AG20443 (cell line): ENCODE data around the gene ADAMTSL2.

Experiments
- DNase-seq: peaks from one replicate; pipeline ENCODE4 v3.0.0; 2012; ENCODE audit warnings: low spot score, mixed read lengths

The ADAMTSL2 gene

DNA sequence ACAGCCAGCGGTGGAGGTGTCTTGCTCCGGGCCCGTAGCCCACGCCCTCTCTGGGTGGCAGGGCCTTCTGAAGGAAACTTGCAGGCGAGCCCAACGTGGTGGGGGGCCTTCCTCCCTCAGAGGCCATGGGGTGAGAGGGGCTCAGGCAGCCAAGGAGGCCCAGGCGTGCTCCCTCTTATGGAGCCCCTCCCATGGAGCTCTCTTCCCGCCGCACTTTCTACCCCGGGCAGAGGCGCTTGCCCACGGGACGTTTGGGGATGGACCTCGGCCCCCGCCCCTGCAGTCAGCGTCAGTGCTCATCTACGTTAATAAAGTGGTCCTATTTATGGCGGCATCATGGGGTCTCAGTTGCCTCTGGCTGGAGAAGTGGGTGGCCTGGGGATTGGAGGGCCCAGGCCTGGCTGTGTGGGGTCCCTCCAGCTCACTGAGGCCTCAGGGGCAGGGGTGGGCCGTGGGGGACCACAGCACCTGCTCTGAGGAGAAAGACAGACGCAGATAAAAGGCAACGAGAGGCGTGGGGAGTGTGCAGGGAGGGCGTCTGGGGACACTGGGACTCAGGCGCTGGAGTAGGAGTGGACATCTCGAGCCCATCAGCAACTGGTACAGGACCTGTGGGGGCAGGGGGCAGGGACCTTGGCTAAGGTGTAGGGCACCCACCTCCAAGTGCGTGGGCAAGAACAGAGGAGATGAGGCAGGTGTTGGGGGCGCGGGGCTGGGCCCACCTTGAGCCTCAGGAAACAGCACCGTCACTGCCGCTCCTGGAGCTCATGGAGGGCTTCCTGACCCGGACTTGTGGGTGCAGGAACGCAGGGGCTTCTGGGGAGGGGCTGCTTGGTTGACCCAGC lies 40.9 kb downstream of the ADAMTSL2 start:
- DNase-seq: no peak

DNA sequence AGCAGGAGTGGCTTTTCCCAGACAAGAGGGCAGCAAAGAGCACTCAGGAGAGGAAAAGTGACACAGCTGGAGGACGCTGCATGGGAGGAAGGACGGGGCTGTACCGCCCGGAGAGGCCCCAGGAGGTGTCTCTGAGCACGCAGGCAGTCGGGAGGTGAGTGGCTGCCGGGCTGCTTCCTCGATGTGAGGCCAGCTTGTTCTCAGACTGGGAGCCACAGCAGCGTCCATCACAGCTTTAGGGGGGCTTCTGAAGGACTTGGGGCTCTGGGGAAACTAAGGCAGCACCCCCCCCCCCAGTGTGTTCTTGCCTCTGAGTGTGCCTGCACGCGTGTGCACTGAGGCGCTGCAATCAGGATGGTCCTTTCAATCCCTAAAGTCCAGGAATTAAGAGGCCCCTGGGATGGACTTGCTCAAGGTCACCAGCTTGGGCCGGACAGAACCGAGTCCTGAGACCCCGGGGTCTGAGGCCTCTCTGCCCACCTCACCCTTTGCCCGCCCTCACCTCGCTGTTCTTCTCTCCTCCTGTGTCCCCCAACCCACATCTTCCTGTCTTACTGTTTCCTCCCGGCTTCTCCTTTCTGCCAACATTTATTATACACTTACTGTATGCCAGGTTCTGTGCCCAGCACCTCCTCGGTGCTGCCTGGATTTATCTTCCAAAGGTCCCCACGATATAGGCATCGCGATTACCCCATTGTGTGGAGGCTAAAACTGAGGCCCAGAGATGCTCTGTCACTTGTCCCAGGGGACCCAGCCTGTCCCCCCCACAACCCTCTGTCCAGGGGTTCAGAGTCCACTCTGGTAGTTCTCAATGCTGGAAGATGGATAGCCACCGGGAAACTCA lies 41.7 kb downstream of the ADAMTSL2 start:
- no peak for DNase-seq

DNA sequence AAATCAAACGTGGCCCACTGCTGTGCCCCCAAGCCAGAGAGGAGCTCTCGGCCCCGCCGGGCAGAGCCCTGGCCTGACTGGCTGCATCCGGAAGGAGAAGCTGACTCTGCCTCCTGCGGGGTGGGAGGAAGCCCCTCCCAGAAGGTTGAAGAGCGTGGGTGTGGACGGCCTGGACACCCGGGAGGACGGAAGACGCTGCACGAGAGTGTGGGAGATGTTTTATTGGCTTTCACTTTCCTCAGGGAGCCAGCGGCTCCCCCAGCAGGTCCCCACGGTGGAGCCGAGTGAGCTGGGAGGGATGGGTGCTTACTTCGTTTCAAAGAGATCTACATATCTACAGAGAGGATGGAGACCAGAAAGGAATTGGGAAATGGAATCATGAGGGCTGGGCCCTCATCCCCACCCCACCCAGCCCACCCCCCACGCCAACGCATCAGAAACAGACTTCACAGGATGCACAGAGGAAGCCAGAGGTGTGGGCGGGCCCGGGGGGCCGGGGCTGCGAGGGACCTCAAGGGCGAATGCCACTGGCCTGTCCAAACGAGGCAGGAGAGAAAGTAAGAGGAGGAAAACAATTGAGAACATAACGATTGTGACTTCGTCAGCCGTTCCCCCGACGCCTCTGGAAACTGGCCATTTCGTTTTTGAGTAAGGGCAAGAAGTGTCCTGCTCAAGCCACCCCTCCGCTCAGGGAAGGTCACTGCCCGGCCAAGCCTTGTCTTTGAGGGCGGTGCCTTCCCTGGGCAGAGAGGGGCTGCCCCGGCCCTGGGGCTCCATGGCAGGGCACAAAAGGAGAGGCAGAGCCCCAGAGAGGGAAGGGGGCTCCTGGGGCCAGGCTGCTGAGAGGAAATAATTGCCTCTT lies 42.6 kb downstream of the ADAMTSL2 start:
- no peak for DNase-seq

DNA sequence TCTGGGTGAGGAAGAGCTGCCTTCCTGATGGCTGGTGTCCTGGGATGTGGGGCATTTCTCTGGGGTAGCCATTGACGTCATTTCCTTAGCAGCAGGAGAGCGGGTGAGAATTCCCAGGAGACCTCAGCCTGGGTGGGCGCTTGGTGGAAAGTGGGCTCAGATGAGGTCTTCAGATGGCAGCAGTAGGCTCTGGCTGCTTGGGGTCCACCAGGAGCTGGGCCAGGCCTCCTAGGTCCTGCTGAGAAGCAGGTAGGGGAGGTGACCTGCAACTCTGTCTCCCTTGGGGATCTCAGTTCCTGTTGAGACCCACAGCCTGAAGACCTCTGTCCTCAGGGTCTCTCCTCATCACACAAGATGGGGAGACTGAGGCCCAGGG lies 43.2 kb downstream of the ADAMTSL2 start:
- DNase-seq: no peak

DNA sequence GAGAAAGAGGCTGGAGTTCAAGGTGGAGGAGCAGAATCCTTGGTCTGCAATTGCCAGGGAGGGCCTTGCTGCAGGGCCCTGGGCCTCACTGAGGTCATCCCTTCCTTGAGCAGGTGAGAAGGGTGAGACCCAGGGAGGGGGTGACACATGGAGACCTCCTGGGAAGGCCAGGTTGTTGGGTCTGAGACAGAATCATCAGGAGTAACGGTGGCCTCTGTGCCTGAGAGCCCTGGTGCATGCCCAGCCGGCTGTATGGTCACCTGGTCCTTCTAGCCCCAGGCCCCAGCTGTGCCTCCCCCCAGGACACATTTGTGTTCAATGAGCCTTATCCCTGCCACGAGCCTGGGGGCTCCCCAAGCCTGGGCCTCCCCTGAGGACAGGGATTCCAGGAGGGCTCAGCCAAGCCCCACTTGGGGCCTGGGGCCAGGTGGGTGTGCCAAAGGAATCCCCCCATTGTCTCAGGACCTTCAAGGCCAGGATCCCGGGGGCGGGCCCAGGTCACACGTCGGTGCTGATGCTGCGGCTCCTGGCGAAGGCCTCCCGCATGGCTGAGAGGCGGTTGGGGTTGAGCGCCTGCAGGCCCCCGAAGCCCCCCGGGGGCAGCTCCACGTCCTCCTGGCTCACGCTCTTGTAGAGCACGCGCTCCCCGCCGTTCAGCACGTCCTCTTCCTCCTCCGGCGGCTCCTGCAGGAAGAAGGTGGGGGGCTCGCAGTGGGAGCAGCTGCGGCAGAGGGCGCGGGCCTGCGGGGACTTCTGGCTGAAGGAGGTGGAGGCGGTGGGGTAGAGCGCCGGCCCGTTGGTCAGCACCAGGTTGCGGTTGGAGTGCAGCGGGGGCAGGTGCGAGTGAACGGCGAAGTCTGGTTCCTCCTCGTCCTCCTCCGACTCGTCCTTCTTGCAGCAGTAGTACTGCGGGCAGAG lies 44.3 kb downstream of the ADAMTSL2 start:
- no peak for DNase-seq

DNA sequence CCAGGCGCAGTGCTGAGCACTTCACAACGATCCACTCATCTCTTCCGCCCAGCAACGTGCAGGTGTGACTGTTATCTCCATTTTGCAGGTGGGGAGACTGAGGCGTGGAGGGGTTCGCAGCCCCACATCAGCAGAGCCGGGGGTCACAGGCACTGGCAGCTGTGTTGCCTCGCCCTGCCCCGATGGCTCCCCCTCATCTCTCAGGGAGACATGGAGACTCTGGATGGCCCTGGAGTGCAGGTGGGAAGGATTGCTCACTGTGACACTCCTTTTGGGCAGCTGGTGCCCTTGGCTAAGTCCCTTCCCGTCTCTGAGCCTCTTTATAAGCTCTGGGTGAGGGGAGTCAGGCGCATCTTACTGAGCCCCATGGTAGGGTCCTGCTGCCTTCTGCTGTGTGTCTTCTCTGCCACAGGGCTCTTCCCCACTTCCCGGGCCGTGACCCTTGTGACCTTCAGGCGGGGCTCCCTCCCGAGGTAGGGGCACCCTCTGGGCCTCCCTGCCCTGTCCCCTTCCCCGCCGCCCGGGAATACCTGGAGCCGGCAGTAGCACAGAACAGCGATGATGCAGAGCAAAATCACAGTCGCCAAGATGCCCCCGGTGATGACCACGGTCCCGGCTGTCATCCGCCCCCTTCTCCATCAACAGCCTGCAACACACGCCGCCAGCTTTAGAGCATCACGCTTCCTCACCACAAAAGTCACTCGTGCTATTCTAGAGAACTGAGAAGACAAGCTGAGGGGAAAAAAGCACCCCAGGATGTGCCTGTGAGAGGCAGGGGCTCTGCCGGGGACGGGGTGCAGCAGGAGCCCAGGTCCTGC lies 45.3 kb downstream of the ADAMTSL2 start:
- DNase-seq: no peak

DNA sequence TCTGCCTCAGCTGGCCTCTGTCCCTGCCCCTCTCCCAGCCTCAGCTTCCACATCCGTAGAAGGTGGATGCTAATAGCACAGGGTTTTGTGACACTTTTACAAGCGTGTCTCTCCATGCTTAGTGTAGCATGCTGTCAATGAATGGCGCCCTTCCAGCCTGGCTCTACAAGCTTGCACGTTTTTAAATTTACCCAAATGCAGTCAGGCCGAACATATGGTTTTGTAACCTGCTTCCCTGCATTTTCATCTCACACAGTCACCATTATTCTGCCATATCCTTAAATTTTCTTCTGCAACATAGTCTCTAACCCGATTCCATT lies 45.9 kb downstream of the ADAMTSL2 start:
- no peak for DNase-seq

DNA sequence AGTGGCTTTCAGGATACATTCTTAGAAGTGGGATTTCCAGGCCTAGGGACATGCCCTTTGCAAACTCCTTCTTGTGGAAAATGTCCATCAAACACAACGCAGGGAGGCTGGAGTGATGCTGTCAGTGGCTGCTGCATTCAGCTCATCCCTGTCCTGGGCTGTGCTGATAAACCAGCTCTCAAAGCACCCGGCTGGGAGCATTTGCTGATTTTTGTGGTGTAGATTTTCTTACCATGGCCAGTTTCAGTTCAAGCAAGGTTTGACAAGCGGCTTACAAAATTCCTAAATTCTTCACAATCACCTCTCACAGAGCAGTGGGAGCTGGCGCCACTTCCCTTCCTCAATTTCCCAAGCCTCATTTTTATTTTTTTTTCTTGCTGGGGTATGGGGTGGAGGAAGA lies 46.5 kb downstream of the ADAMTSL2 start:
- no peak for DNase-seq

DNA sequence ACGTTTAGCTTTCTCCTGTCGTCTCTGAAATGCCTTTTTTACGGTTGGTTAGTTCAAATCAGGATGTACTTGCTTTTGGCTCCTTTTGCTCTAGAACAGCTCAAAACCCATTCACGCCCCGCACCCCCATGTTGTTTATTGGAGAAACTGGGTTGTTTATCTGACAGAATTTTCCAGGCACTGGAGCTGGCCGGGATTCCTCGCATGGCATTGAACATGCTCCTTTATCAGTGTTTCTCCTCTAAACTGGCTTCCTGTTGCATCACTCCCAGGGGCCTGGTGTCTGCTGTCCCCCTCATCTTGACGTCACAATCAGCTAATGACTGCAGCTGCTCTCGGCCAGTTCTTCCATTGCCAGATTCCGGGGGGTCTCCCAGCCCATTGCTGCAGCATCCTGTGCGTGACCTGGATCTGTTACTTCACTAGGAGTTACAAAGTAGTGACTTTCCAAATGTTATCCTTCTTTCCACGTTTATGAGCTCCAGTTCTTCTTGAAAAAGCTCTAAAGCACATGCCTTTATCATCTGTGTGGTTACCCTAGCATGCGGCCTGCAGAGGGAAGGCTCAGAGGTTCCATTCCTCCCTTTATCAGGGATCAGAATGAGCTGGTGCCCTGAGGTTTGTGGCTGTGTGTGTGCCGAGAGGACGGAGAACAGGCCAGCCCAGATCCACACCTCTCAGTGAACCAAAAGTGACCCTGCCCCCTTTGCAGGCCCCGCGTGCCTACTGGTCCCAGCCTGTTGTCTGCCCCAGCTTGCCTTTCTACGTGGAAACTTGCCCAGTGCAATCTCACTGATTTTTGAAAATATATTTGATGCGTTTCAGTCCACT lies 47.2 kb downstream of the ADAMTSL2 start:
- no peak for DNase-seq

DNA sequence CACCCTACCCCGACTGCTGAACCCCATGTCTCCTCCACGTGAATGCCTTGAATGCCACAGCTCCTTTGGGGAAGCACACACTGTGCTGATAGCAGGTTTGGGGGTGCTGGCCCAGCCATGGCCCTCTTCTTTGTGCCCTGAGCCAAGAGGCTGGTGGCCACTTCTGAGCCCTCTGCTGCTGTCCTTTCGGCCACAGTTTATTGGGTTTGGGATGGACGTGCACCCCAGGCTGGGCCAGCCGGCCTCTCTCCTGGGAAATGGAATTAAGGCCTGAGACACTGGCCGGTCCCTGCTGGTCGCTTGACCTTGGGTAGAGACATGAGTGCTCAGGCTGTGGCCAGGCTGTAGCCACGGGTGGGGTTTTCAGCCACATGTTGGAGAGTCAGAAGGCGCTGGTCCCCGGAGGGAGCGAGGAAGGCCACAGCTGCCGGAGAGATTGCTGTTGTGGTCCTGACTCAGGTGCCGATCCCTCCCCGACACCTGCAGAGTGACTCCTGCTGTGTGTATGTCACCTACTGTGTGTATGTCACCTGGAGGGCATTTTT lies 48.1 kb downstream of the ADAMTSL2 start:
- no peak for DNase-seq

DNA sequence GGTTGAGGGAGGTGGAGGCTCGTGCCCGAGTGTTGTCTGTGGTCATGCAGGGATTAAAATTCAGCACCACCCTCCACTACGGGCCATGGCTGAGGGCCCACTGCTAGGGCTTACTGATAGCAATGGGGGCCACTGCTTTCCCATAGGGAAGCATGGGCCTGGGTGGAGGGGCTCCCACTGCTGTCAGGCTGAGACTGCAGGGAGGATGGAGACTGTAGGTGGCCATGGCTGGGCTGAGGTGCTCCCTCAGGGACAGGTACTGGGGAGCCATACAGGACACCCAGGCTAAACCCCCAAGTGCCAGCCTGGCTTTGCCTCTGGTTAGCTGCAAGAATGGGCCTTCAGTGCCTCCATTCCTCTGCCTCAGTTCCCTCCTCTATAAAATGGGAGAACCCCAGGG lies 48.6 kb downstream of the ADAMTSL2 start:
- no peak for DNase-seq

DNA sequence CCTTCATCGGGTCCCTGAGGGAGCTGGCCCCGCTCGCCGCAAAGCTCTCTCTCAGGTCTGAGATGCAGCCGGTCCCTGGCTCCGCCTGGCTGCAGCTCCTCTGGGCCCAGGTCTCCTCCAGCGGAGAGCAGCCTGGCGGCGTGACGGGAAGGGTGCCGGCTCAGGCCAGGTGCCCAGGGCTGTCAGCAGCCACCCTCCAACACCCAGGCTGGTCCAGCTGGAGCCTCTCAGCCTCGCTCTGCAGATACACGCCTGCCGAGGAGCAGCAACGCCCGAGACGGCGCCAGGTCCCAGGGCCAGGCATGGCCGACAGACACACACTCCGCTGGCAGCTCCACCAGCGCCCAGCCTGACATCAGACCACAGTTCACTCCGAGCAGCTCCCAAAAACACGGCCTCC lies 49.1 kb downstream of the ADAMTSL2 start:
- no peak for DNase-seq

DNA sequence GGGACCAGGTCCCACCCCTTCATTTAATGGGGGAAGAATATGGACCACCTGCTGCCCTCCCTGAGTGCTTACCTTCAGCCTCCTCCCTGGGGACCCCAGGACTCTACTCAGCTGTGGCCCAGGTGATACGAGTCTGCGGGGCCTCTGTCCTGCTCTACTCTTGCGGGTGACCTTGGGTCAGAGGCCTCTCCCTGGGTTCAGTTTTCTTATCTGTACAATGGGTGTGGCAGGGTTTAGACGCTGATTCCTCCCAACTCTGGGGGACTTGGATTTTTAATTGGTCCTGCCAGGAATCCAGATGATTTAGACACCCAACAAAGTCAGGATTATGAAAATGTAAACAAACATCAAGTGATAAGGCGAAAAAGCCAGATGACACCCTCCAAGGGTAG lies 49.7 kb downstream of the ADAMTSL2 start:
- DNase-seq: no peak

DNA sequence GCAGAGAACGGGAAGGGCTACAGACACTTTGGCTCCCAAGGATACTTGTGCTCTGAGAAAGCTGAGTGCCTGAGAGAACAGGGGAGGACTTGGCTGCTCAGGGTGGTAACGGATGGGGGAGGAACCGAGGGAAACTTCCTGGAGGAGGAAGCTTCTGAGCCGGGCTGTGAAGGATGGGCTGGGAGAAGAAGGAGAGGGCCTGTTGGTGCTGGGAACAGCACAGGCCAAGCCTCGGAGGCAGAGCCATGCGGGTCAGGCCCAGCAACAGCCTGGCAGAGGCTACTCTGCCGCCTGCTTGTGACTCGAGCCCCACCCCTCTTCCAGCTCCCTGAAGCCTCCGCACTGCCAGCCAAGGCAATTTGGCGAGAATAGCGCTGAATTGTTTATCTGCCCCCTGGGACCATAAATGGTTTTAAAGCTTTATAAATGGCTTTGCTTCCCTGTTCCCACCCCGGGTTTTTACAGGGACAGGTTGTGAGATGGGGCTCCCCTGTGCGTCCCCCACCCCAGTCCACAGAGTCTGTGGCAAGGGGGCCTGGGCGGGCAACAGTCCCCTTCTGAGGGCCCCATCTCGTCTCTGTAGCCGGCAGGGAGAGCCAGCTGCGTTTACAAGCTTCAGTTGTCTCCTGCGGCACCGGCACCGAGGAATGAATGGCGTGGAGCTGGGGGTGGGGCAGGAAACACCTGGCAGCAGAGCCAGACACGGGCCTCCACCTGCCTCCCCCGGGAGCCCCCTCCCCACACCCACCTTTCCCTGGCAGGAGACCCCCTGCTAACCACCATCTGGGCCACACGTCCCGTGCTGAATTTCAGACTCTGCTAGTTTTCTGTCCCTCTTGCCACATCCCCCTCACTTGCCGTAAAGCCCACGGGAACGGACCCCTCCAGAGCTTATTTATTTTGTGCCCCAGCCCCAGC lies 50.3 kb downstream of the ADAMTSL2 start:
- no peak for DNase-seq

DNA sequence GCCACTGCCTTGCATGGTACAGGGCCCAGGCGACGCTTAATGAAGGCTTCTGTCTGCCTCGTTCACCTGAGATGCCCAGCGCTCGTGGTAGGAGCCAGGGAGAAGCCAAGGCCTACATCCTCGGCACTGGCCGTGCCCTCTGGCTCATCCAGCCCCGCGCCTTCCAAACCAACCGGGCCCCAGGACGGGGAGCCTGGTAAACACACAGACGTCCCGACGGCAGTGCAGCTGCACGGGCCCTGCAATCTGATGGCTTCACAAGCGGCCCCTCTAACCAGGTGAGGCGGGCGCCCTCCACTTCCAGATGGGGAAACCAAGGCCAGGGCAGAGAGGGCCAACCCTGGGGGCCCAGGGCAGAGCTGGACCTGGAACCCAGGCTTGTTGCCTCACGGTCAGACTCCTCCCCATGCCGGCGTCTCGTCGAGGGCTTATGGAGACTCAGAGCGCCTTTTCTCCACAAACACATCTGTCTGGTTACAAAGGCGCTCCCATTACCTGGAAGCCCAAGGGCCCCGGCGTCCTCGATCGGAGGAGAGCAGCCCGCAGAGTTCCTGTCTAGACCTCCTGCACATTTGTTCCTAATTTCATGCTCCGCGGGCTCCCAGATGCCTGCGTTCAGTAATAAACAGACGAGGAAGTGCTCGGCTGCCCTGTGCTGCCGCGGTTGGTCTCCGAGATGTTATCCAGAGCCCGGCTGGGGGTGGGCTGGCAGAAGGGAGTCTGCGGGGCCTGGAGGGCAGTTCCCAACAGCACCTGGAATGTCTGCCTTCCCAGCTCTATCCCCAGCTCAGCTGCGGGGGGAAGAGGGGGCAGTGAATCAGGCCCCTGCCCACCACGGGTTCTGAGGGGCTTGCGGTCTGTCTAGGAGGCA lies 51.2 kb downstream of the ADAMTSL2 start:
- DNase-seq: no peak

DNA sequence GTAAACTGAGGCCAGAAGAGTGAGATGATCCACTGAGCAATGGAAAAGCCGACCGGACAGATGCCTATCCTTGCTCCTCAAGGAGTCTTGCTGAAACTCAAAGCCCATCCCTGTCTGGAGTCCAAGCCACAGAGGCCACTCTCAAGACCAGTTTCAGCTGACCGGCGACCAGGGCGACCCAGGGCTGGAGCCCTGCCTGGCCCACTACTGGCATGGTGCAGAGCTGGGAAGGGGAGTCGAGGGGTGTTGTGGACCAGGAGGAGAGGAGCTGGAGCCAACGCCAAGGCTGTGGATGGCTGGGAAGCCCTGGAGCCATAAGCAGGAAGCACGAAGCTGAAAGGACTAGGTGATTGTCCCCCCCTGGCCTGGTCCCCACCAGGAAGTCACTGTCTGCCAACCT lies 52.5 kb downstream of the ADAMTSL2 start:
- DNase-seq: no peak

DNA sequence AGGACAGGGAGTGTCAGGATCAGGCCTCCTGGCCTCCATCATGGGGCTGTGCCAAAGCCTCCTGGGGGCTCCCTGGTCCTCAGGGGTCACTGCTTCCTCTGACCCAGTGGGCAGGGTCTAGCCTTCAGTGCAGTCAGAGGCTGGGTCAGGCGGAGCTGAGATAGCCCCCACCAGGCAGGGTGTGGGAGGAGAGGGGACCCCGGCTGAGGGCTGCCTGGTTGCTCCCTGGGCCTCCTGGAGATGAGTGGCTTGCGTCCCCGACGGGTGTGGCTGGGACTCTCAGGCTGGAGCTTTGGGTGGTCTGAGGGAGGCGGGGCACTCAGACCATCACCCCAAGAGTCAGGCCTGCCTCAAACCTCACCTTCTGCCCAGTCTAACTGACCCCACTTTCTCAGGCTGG lies 53.0 kb downstream of the ADAMTSL2 start:
- no peak for DNase-seq
